NAMALWA (cell line): ENCODE measurements around the gene NPIPA1.
A peak's percentile ranks its signal among the peaks of the same experiment; 100 is the strongest.
"Not testable (repeated sequence)": the region's sequence is repeated elsewhere in the genome, so short reads cannot be mapped to it uniquely, and the experiment has no call there.

Source experiments
- DNase-seq: peaks from one replicate; pipeline ENCODE4 v3.0.0-alpha.2; 2015; ENCODE audit warnings: low spot score

Gene NPIPA1

GRCh38 chr16:14937143-14937542, at the start of gene NPIPA1:
TSS of gene NPIPA1 (plus strand) at chr16:14937443. CDS start at chr16:14937443, 0 bp downstream.
- DNase-seq: not testable (repeated sequence)

GRCh38 chr16:14892111-14892510, 45.1 kb upstream of the NPIPA1 start:
- DNase-seq: not testable (repeated sequence)

GRCh38 chr16:14895382-14895781, 41.9 kb upstream of the NPIPA1 start:
- not testable (repeated sequence) for DNase-seq

- not testable (repeated sequence) for DNase-seq
Measured at GRCh38 chr16:14896023-14896422, 41.2 kb upstream of the NPIPA1 start.

- DNase-seq: not testable (repeated sequence)
Measured at GRCh38 chr16:14897006-14897664, 40.1 kb upstream of the NPIPA1 start.

GRCh38 chr16:14898162-14898561, 39.1 kb upstream of the NPIPA1 start:
- not testable (repeated sequence) for DNase-seq

GRCh38 chr16:14903191-14903957, 33.9 kb upstream of the NPIPA1 start:
- not testable (repeated sequence) for DNase-seq

GRCh38 chr16:14909744-14910143, 27.5 kb upstream of the NPIPA1 start:
- DNase-seq: not testable (repeated sequence)

- DNase-seq: not testable (repeated sequence)
Measured at GRCh38 chr16:14910833-14911629, 26.2 kb upstream of the NPIPA1 start.

- not testable (repeated sequence) for DNase-seq
Measured at GRCh38 chr16:14911954-14912353, 25.3 kb upstream of the NPIPA1 start.

- not testable (repeated sequence) for DNase-seq
Measured at GRCh38 chr16:14912588-14912987, 24.7 kb upstream of the NPIPA1 start.

- DNase-seq: not testable (repeated sequence)
Measured at GRCh38 chr16:14918504-14918903, 18.7 kb upstream of the NPIPA1 start.

GRCh38 chr16:14919837-14920600, 17.2 kb upstream of the NPIPA1 start:
- DNase-seq: not testable (repeated sequence)

- not testable (repeated sequence) for DNase-seq
Measured at GRCh38 chr16:14922285-14922684, 15.0 kb upstream of the NPIPA1 start.

- DNase-seq: not testable (repeated sequence)
Measured at GRCh38 chr16:14922968-14923367, 14.3 kb upstream of the NPIPA1 start.

GRCh38 chr16:14923394-14924088, 13.7 kb upstream of the NPIPA1 start:
- not testable (repeated sequence) for DNase-seq

GRCh38 chr16:14924359-14924758, 12.9 kb upstream of the NPIPA1 start:
- DNase-seq: not testable (repeated sequence)

GRCh38 chr16:14924982-14925381, 12.3 kb upstream of the NPIPA1 start:
- DNase-seq: not testable (repeated sequence)

GRCh38 chr16:14928064-14928714, 9.1 kb upstream of the NPIPA1 start:
- peak; percentile 38 for DNase-seq

- DNase-seq: not testable (repeated sequence)
Measured at GRCh38 chr16:14929176-14929575, 8.1 kb upstream of the NPIPA1 start.
